ENCODE measurements around the gene OTX2. TPM values are rescaled to one million over a fixed set of nuclear protein-coding genes. Genes with fewer than 3 reads are reported as not detected.

Gene OTX2
- total and polyA plus RNA-seq, 2 of the 13 experiments (the other 11 are each of a cell fraction or from before 2014, with no cell fraction given): not detected

DNA sequence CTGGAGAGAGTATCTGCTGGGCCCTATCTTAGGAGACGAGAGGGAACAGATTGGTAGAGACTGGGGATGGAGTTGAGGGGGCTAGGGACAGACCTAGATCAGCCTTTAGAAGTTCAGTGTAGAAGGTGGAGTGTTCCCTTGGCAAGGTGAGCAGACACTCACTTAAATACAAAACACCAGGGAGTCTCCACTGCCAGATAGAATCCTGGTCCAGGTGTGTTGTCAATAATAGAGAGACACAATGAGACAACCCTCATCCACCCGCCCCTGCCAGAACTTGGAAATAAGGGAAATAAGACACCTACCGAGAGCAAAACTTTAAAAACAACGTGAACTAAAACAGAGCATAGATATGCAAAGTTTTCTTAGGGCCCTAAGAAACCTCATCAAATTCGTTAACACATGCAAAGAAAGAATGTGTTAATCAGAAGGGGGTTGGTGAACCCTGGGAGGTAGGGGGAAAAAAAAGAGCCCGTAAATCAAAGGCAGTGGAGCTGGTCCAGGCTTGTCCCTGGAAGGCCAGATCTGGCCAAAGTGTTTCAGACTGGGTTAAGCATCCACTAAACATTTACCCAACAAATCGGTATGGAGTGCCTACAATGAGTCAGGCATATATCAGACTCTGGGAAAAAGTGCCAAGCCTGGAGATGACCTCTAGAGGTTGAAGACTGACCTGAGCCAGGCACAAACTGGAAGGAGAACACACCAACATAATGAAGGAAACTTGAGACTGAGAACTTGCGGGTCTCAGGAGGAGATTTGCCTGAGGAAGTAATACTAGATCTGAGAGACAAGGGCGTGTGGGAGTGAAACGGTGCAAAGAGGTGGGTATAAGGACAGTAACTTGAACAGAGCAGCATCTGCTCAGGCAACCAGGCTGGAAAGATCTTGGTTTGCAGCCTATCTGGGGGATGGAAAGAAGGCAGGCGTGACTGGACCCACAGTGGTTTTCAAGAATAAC is 37.0 kb upstream of the OTX2 start:
- POLR2A ChIA-PET: no interaction called here
- H3K9me3 ChIP-seq (ENCODE audit: low read length): no peaks in the 10 kb centered on the region
- no peak overlapping the region for H2AFZ ChIP-seq (ENCODE audit: low read length)
- intact Hi-C loops (cut with micrococcal nuclease; ENCODE audit: unreplicated experiment) (no loop called here), in situ Hi-C loops (cut with HindIII; ENCODE audit: extremely low pct_ligation_motif_present, low pct_unique_long_range_greater_than_20kb) (no loop called here)
- H3K27ac ChIP-seq (ENCODE audit: extremely low read length, insufficient read depth, low read length): no peak overlapping the region
- H3K27me3 ChIP-seq (ENCODE audit: control insufficient read depth in 1 of 2, insufficient read depth in 2 of 2, low read length in 2 of 2): peaks cover 0 to 3% of the 10 kb centered on the region in 2 experiments; a peak in 1 of 5 replicates
- ATAC-seq (no peak), FAIRE-seq (no peak), DNase-seq (ENCODE audit: low spot score) (no peak)
- H3K4me3 ChIP-seq (replicated peaks in 1 of 3; ENCODE audit: insufficient read depth in 1 of 3, low read depth in 2 of 3, low read length in 3 of 3): no peak overlapping the region
- no peak overlapping the region for H3K4me2 ChIP-seq (ENCODE audit: low read depth, low read length)
- no peaks in the 10 kb centered on the region for H4K20me1 ChIP-seq (ENCODE audit: insufficient read depth, low read length)
- H3K4me1 ChIP-seq (ENCODE audit: insufficient read depth, low read length): no peaks in the 10 kb centered on the region
- H3K9ac ChIP-seq (ENCODE audit: insufficient read depth, low read depth, low read length): no peak overlapping the region
- BruUV-seq (replicated peaks): no TSS peak
- TF ChIP-seq ZNF569 (CRISPR knock-in tag; IDR thresholded peaks at IDR 0.05; ENCODE audit: borderline replicate concordance) (no peak), HOXA7 (CRISPR knock-in tag; IDR thresholded peaks at IDR 0.05) (no peak), FOSL1 (CRISPR knock-in tag; IDR thresholded peaks at IDR 0.05; ENCODE audit: borderline replicate concordance) (no peak), PPARG (CRISPR knock-in tag; conservative IDR thresholded peaks at IDR 0.05) (no peak), YY1 (IDR thresholded peaks at IDR 0.05; ENCODE audit: insufficient read depth, insufficient replicate concordance, low read depth, low read length) (no peak)
- TF ChIP-seq, protein P1, sequence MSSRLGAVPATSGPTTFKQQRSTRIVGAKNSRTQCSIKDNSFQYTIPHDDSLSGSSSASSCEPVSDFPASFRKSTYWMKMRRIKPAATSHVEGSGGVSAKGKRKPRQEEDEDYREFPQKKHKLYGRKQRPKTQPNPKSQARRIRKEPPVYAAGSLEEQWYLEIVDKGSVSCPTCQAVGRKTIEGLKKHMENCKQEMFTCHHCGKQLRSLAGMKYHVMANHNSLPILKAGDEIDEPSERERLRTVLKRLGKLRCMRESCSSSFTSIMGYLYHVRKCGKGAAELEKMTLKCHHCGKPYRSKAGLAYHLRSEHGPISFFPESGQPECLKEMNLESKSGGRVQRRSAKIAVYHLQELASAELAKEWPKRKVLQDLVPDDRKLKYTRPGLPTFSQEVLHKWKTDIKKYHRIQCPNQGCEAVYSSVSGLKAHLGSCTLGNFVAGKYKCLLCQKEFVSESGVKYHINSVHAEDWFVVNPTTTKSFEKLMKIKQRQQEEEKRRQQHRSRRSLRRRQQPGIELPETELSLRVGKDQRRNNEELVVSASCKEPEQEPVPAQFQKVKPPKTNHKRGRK (CRISPR knock-in tag; IDR thresholded peaks at IDR 0.05): no peak
- TF ChIP-seq, protein P2, sequence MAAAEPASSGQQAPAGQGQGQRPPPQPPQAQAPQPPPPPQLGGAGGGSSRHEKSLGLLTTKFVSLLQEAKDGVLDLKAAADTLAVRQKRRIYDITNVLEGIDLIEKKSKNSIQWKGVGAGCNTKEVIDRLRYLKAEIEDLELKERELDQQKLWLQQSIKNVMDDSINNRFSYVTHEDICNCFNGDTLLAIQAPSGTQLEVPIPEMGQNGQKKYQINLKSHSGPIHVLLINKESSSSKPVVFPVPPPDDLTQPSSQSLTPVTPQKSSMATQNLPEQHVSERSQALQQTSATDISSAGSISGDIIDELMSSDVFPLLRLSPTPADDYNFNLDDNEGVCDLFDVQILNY (CRISPR knock-in tag; conservative IDR thresholded peaks at IDR 0.05): no peak
- H3K36me3 ChIP-seq (replicated peaks in 1 of 2; ENCODE audit: control insufficient read depth in 1 of 2, insufficient read depth in 2 of 2, low read length in 2 of 2): no peaks in the 10 kb centered on the region
- CTCF ChIA-PET (ENCODE audit: low intra/inter-chr PET ratio, low total read pairs): no interaction called here
- H3K79me2 ChIP-seq (ENCODE audit: insufficient read depth, low read length): no peaks in the 10 kb centered on the region
- 23% methylated on average over 11 of the region's 11 CpGs for WGBS (ENCODE audit: low lambda C conversion rate)

All from HepG2 (cell line).